DOHH2 (cell line): ENCODE measurements around the gene CLCN4.

Experiments used
- H3F3A ChIP-seq: fragments of 200-600 bp; sonication (generic), shearing (Covaris generic); 2 replicates; pipeline ENCODE4 v1.6.0; 2016; ENCODE audit warnings: antibody characterized with exemption, mild to moderate bottlenecking; ENCODE audit not compliant: control insufficient read depth, insufficient read depth
- H3K27ac ChIP-seq: fragments of 200-600 bp; sonication (generic); 2 replicates; pipeline ENCODE4 v1.5.1; 2014; ENCODE audit warnings: low read depth, mild to moderate bottlenecking, low read length, moderate library complexity
- H3K27me3 ChIP-seq: fragments of 200-600 bp; sonication (generic); 2 replicates; pipeline ENCODE4 v1.6.1; 2014; ENCODE audit warnings: mild to moderate bottlenecking, low read length, mixed read lengths; ENCODE audit not compliant: control insufficient read depth
- H3K36me3 ChIP-seq: fragments of 200-600 bp; sonication (generic); 2 replicates; pipeline ENCODE4 v1.6.1; 2014; ENCODE audit warnings: mild to moderate bottlenecking, low read length, moderate library complexity, mixed read lengths; ENCODE audit not compliant: control insufficient read depth
- H3K4me1 ChIP-seq: fragments of 200-600 bp; sonication (generic); 2 replicates; pipeline ENCODE4 v1.6.1; 2014; ENCODE audit warnings: mild to moderate bottlenecking, low read length, mixed read lengths; ENCODE audit not compliant: control insufficient read depth
- H3K4me2 ChIP-seq: fragments of 200-600 bp; sonication (generic); 2 replicates; pipeline ENCODE4 v1.6.0; 2014; ENCODE audit warnings: mild to moderate bottlenecking, low read length, moderate library complexity
- H3K4me3 ChIP-seq: fragments of 200-600 bp; sonication (generic); 2 replicates; pipeline ENCODE4 v1.5.1; 2014; ENCODE audit warnings: mild to moderate bottlenecking, low read length, mixed read lengths
- H3K79me2 ChIP-seq: fragments of 200-600 bp; sonication (generic); 2 replicates; pipeline ENCODE4 v1.6.1; 2014; ENCODE audit warnings: mild to moderate bottlenecking, low read length, mixed read lengths; ENCODE audit not compliant: control insufficient read depth
- H3K9me2 ChIP-seq: fragments of 200-600 bp; sonication (generic); replicated peaks from 2 replicates; pipeline ENCODE4 v1.6.1; 2014; ENCODE audit warnings: mild to moderate bottlenecking, low read length, mixed read lengths; ENCODE audit not compliant: control insufficient read depth
- H3K9me3 ChIP-seq: fragments of 200-600 bp; sonication (generic); 2 replicates; pipeline ENCODE4 v1.6.1; 2014; ENCODE audit warnings: antibody characterized with exemption, low read length, mixed read lengths; ENCODE audit not compliant: control insufficient read depth, insufficient read depth
- H4K20me1 ChIP-seq: fragments of 200-600 bp; sonication (generic); 2 replicates; pipeline ENCODE4 v1.6.0; 2014; ENCODE audit warnings: low read depth, mild to moderate bottlenecking, antibody characterized with exemption, low read length, moderate library complexity; ENCODE audit not compliant: control insufficient read depth, insufficient read depth
- EZH2phosphoT487 ChIP-seq: fragments of 200-600 bp; sonication (generic); IDR thresholded peaks from 2 replicates; pipeline ENCODE4 v1.6.1; 2017; ENCODE audit warnings: borderline replicate concordance, mild to moderate bottlenecking, antibody characterized with exemption, low read length, moderate library complexity, mixed read lengths
- TF ChIP-seq, protein P1 (sequence below): fragments of 200-600 bp; sonication (generic); IDR thresholded peaks from one replicate; pipeline ENCODE4 v1.5.1; 2014; ENCODE audit warnings: antibody characterized with exemption, mild to moderate bottlenecking, low read depth, low read length; ENCODE audit not compliant: poor library complexity, severe bottlenecking

Gene CLCN4

DNA sequence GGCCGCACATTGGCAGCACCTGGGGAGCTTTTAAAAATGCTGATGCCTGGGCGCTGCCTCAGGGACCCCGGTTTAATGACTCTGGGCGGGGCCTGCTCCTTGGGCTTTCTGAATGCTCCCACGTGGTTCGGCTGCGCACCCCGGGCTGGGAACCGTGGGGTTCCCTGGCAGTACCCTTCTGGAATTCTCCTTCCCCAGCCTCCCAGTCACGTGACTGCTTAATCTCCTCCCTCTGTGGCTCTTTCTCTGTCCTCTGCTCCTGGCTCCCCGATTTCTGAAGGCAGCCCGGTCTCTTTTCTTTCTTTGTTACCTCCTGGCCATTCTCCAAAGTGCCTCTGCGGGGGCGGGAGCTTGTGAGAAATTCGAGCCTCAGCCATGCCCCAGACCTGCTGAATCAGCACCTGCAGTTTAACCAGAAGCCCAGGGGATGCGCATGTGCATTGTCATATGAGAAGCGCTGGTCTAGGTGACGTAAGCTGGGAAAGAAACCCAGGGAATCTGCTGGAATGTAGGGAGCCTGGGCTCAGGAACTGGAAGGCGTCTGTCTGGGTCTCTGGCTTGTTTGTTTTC is 16.6 kb downstream of the CLCN4 start:
- Histone ChIP-seq H3K4me3 (no peak overlapping the region), H3K27me3 (no peaks in the 10 kb centered on the region), H3K79me2 (no peaks in the 10 kb centered on the region), H4K20me1 (no peaks in the 10 kb centered on the region), H3K4me2 (no peak overlapping the region), H3K36me3 (no peaks in the 10 kb centered on the region), H3K9me2 (no peaks in the 10 kb centered on the region), H3K27ac (no peak overlapping the region), H3F3A (no peaks in the 10 kb centered on the region), H3K9me3 (no peaks in the 10 kb centered on the region), H3K4me1 (no peaks in the 10 kb centered on the region)
- no peak for TF ChIP-seq EZH2phosphoT487
- TF ChIP-seq, protein P1, sequence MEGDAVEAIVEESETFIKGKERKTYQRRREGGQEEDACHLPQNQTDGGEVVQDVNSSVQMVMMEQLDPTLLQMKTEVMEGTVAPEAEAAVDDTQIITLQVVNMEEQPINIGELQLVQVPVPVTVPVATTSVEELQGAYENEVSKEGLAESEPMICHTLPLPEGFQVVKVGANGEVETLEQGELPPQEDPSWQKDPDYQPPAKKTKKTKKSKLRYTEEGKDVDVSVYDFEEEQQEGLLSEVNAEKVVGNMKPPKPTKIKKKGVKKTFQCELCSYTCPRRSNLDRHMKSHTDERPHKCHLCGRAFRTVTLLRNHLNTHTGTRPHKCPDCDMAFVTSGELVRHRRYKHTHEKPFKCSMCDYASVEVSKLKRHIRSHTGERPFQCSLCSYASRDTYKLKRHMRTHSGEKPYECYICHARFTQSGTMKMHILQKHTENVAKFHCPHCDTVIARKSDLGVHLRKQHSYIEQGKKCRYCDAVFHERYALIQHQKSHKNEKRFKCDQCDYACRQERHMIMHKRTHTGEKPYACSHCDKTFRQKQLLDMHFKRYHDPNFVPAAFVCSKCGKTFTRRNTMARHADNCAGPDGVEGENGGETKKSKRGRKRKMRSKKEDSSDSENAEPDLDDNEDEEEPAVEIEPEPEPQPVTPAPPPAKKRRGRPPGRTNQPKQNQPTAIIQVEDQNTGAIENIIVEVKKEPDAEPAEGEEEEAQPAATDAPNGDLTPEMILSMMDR = no peak

DNA sequence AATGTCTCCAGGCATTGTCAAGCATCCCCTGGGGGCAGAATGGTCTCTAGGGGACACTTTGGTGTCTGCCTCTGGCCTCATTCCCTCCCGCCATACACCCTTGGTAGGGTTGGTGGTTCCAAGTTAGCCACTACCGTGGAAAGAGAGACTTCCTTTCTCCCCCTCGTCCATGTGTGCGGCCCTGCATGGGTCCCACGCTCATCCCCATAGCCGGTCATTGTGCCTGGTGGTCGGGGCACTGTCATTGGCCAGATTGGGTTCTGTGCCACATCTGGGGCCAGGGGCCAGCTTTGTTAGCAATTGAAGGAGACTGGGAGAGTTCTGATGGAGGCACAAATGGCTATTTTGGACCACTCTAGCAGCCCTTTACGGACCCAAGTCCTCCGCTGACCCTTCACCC is 17.3 kb downstream of the CLCN4 start:
- Histone ChIP-seq H4K20me1 (no peaks in the 10 kb centered on the region), H3K4me3 (no peak overlapping the region), H3K27me3 (no peaks in the 10 kb centered on the region), H3K4me2 (no peak overlapping the region), H3K9me2 (no peaks in the 10 kb centered on the region), H3F3A (no peaks in the 10 kb centered on the region), H3K27ac (no peak overlapping the region), H3K36me3 (no peaks in the 10 kb centered on the region), H3K9me3 (no peaks in the 10 kb centered on the region), H3K4me1 (no peaks in the 10 kb centered on the region), H3K79me2 (no peaks in the 10 kb centered on the region)
- no peak for TF ChIP-seq EZH2phosphoT487
- TF ChIP-seq, protein P1 = no peak

DNA sequence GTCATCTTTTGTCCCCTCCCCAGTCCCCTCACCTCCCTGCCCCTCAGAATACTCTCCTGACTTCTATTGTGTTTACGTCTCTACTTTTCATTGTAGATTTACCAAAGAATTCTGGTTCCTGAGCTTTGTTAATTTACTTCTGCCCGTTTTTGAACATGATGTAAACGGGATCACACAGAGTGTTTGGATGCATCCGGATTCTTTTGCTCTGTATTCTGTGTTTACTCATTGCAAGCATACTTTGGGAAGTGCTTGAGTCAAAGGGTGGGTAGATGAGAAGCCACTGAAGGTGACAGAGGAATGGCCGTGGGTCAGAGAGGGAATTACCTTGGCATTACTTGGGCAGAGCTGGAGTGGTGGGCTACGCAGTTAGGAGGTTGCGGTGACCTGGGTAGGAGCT is 18.0 kb downstream of the CLCN4 start:
- Histone ChIP-seq H3K9me3 (no peaks in the 10 kb centered on the region), H3K9me2 (no peaks in the 10 kb centered on the region), H3K36me3 (no peaks in the 10 kb centered on the region), H3F3A (no peaks in the 10 kb centered on the region), H3K4me2 (no peak overlapping the region), H3K4me3 (no peak overlapping the region), H3K27me3 (no peaks in the 10 kb centered on the region), H3K4me1 (no peaks in the 10 kb centered on the region), H4K20me1 (no peaks in the 10 kb centered on the region), H3K79me2 (no peaks in the 10 kb centered on the region), H3K27ac (no peak overlapping the region)
- TF ChIP-seq, protein P1 = no peak
- no peak for TF ChIP-seq EZH2phosphoT487
